Spleen (tissue), 11 donors: Measurements from ENCODE around the gene EIPR1. TPM values are rescaled to one million over a fixed set of nuclear protein-coding genes. Genes with fewer than 3 reads are reported as not detected.
A peak's percentile ranks its signal among the peaks of the same experiment; 100 is the strongest.

Source experiments
- DNase-seq: peaks from one replicate; pipeline ENCODE4 v3.0.0-alpha.2; 2020
- H3K27ac ChIP-seq, 8 donors: fragments of 200-600 bp; sonication (generic) in 7 of 8; 1 replicate in 4 of 8; 2 replicates in 4 of 8; pipeline versions ENCODE4 v1.5.0 to v1.8.0; 2016 to 2021; ENCODE audit warnings: inconsistent platforms in 4 of 8, mild to moderate bottlenecking in 4 of 8, moderate library complexity in 1 of 8
- H3K27me3 ChIP-seq, 7 donors: fragments of 200-600 bp; sonication (generic) in 6 of 7; replicated peaks in 1 of 7; 1 replicate in 4 of 7; 2 replicates in 3 of 7; pipeline versions ENCODE4 v1.5.0 to v1.8.0; 2016 to 2021; ENCODE audit warnings: inconsistent platforms in 3 of 7, mild to moderate bottlenecking in 1 of 7
- H3K36me3 ChIP-seq, 6 donors: fragments of 200-600 bp; sonication (generic) in 5 of 6; 1 replicate in 4 of 6; 2 replicates in 2 of 6; pipeline versions ENCODE4 v1.5.0 to v1.8.0; 2016 to 2021; ENCODE audit warnings: inconsistent platforms in 2 of 6
- H3K4me1 ChIP-seq, 6 donors: fragments of 200-600 bp; sonication (generic) in 5 of 6; 1 replicate in 3 of 6; 2 replicates in 3 of 6; pipeline versions ENCODE4 v1.5.0 to v1.8.0; 2016 to 2021; ENCODE audit warnings: inconsistent platforms in 3 of 6
- H3K4me3 ChIP-seq, 8 donors: fragments of 200-600 bp; sonication (generic) in 7 of 8; 1 replicate in 4 of 8; 2 replicates in 4 of 8; pipeline versions ENCODE4 v1.5.0 to v1.8.0; 2016 to 2021; ENCODE audit warnings: inconsistent platforms in 4 of 8, mild to moderate bottlenecking in 4 of 8, moderate library complexity in 2 of 8
- H3K9me3 ChIP-seq, 8 donors: fragments of 200-600 bp; sonication (generic) in 7 of 8; 1 replicate in 4 of 8; 2 replicates in 4 of 8; pipeline versions ENCODE4 v1.5.0 to v1.8.0; 2016 to 2021; ENCODE audit warnings: inconsistent platforms in 4 of 8
- POLR2A ChIP-seq, 3 donors: fragments of 450-650 bp; IDR thresholded peaks; one replicate each; pipeline ENCODE4 v1.5.1; 2017; ENCODE audit warnings: antibody characterized with exemption in 3 of 3, mild to moderate bottlenecking in 1 of 3
- POLR2AphosphoS5 ChIP-seq, 3 donors: sonication (generic); formaldehyde crosslinking; IDR thresholded peaks; one replicate each; pipeline ENCODE4 v1.5.1; 2017; ENCODE audit warnings: antibody characterized with exemption in 3 of 3
- WGBS, 5 donors: extraction: QIAGEN DNeasy Blood & Tissue Kit in 3 of 5; methylation state at CpG; one replicate each; pipeline versions ENCODE4 v1.1.5 to v1.1.7; 2013 to 2018; 5-methylcytosine and 5-hydroxymethylcytosine counted together
- intact Hi-C: fragments of 100-400 bp; cut with DNase I; formaldehyde crosslinking; loops from one replicate; pipeline ENCODE4 v1.15.0; 2023; ENCODE audit warnings: low total_unique reads
- polyA plus RNA-seq, 3 donors: library from polyadenylated mRNA; stranded (reverse); fragments of 200-250 nt; gene quantifications; one replicate each; pipeline ENCODE4 v1.2.1, GENCODE V29; 2013
- total RNA-seq, 7 donors: library from RNA; depleted of rRNA in 3 of 7; stranded (reverse); fragments of >200 nt in 3 of 7; fragmentation: NEBNext Ultra II Directional in 4 of 7; extraction: Animal tissue kit (Norgen Biotek cat#: 25700) in 4 of 7; gene quantifications; one replicate each; pipeline versions ENCODE4 v1.1.0 to v1.2.1, GENCODE V29; 2016 to 2021
- TF ChIP-seq, protein P1 (sequence below), 11 experiments: fragments of 200-600 bp in 7 of 11; fragments of 450-650 bp in 4 of 11; sonication (generic) in 4 of 11; IDR thresholded peaks in 8 of 11; conservative IDR thresholded peaks in 3 of 11; 1 replicate in 7 of 11; 2 replicates in 4 of 11; pipeline versions ENCODE4 v1.4.0 to v1.8.0; 2016 to 2021; ENCODE audit warnings: antibody characterized with exemption in 11 of 11, inconsistent platforms in 4 of 11, mild to moderate bottlenecking in 1 of 11
- donor health status: healthy with polysubstance abuse.
- donor health status: DM: no; HTN: no; CAD: no; lungs with moderate emphysema.
- donor health status: DM: no; HTN: no; CAD: no.
- donor health status: Bipolar disorder and iron deficiency.
- donor health status: healthy.
- donor health status: DM: no; HTN: no; CAD: no.
- donor health status: DM: yes; HTN: yes; CAD: no.

EIPR1 gene
- total and polyA plus RNA-seq, 10 donors, result 16.1 to 60.1 (median 26.3) TPM

DNA sequence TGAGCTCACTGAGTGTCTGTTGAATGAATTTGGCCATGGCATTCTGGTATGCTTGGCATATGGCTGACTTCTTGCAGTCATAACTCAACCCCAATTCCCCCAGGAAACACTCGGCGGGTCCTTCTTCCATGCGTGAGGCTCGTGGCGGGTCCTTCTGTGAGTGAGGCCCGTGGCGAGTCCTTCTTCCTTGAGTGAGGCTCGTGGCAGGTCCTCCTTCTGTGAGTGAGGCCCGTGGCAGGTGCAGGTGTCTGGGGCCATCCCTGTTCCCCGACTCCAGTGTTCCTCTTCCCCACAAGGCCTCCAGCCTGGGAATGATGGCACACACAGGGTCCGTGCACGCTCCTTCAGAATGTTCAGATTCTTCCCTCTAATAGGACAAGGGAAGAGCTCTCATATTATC lies 169.0 kb downstream of the EIPR1 start:
- Histone ChIP-seq H3K27ac (no peak overlapping the region), H3K27me3 (no peaks in the 10 kb centered on the region), H3K36me3 (peaks cover 0 to 88% (median 7%) of the 10 kb centered on the region in 6 donors), H3K9me3 (peaks cover 0 to 6% (median 0%) of the 10 kb centered on the region in 8 donors), H3K4me3 (no peak overlapping the region), H3K4me1 (no peaks in the 10 kb centered on the region)
- WGBS, 5 donors, result 94 to 95% (median 94%) methylated on average over 12 of the region's 12 CpGs; no CpG with 5 or more reads in 1 of the 5 donors
- intact Hi-C loops, result no loop called here
- no peak for DNase-seq
- no peak for TF ChIP-seq POLR2A (IDR thresholded peaks at IDR 0.05)
- no peak for TF ChIP-seq POLR2AphosphoS5 (IDR thresholded peaks at IDR 0.05)
- TF ChIP-seq, protein P1, sequence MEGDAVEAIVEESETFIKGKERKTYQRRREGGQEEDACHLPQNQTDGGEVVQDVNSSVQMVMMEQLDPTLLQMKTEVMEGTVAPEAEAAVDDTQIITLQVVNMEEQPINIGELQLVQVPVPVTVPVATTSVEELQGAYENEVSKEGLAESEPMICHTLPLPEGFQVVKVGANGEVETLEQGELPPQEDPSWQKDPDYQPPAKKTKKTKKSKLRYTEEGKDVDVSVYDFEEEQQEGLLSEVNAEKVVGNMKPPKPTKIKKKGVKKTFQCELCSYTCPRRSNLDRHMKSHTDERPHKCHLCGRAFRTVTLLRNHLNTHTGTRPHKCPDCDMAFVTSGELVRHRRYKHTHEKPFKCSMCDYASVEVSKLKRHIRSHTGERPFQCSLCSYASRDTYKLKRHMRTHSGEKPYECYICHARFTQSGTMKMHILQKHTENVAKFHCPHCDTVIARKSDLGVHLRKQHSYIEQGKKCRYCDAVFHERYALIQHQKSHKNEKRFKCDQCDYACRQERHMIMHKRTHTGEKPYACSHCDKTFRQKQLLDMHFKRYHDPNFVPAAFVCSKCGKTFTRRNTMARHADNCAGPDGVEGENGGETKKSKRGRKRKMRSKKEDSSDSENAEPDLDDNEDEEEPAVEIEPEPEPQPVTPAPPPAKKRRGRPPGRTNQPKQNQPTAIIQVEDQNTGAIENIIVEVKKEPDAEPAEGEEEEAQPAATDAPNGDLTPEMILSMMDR (IDR thresholded peaks at IDR 0.05 in 8 of 11, conservative IDR thresholded peaks at IDR 0.05 in 3 of 11), result no peak

DNA sequence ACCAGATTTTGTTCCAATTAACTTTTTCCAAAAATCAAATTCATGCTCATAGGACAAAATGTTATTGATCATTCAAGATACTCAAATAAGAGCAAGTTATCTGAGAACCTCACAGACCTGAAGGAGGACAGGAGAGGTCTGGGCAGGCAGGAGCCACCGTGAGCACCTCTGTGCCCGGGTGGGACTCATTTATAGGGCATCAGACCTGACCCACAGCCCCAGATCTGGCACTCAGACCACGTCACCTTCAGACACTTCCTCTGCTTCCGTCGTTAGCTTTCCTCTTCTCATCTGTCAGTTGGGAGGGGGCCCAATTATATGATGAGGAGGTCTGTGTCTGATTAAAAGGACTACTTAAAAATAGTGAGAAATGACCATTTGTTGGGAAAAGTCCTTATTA lies 169.4 kb downstream of the EIPR1 start:
- TF ChIP-seq POLR2AphosphoS5 (IDR thresholded peaks at IDR 0.05) (no peak), POLR2A (IDR thresholded peaks at IDR 0.05) (no peak)
- TF ChIP-seq, protein P1 (IDR thresholded peaks at IDR 0.05 in 8 of 11, conservative IDR thresholded peaks at IDR 0.05 in 3 of 11), result no peak
- no peak overlapping the region for H3K4me3 ChIP-seq
- H3K36me3 ChIP-seq, result peaks cover 0 to 88% (median 7%) of the 10 kb centered on the region in 6 donors
- no peak for DNase-seq
- intact Hi-C loops, result no loop called here
- H3K27ac ChIP-seq, result no peak overlapping the region
- no peaks in the 10 kb centered on the region for H3K4me1 ChIP-seq
- WGBS, 5 donors, result 80 to 84% (median 82%) methylated on average over 5 of the region's 5 CpGs
- H3K27me3 ChIP-seq, result no peaks in the 10 kb centered on the region
- H3K9me3 ChIP-seq, result peaks cover 0 to 6% (median 0%) of the 10 kb centered on the region in 8 donors

DNA sequence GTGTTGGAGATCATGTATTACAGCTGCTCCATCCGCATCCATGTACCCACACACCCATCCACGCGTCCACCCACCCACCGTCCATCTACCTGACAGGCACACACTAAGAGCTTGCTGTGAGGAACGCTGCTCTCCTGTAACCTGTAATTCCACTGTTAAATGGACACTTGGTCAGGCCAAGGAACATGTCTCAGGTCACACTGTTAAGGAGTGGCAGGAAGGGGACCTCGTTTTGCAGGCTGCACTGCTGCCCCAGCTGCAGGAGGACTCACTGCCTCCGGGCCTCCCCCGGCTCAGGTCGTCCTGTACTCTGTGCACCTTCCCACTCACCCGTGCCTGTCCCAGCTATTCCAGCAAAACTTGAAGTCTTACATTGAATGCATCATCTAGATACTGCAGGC lies 170.5 kb downstream of the EIPR1 start:
- 85 to 98% (median 93%) methylated on average over 10 of the region's 10 CpGs for WGBS, 5 donors
- intact Hi-C loops, result no loop called here
- Histone ChIP-seq H3K4me3 (no peak overlapping the region), H3K27me3 (no peaks in the 10 kb centered on the region), H3K36me3 (peaks cover 0 to 80% (median 7%) of the 10 kb centered on the region in 6 donors), H3K9me3 (peaks cover 0 to 6% (median 0%) of the 10 kb centered on the region in 8 donors), H3K27ac (no peak overlapping the region), H3K4me1 (no peaks in the 10 kb centered on the region)
- DNase-seq, result peak; percentile 62
- TF ChIP-seq, protein P1 (IDR thresholded peaks at IDR 0.05 in 8 of 11, conservative IDR thresholded peaks at IDR 0.05 in 3 of 11), result no peak
- TF ChIP-seq POLR2AphosphoS5 (IDR thresholded peaks at IDR 0.05), result no peak
- TF ChIP-seq POLR2A (IDR thresholded peaks at IDR 0.05), result no peak

DNA sequence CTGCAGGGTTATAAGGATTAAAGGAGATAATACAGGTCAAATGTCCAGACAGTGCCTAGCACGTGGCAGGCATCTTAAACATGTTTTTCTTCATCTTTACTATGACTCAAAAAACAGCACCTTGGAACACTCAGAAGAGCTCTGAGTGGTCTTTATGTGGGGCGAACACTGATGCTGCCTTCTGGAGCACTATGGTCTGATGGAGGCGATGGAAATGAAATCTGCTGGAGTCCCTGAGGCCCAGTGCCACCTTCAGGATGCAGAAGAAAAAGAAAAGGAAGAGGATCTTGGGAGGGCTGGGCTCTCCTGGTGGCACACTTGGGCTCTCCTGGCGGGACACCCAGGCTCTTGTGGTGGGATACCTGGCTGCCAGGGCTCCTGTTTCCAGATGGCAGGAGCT lies 171.8 kb downstream of the EIPR1 start:
- DNase-seq, result no peak
- no peak overlapping the region for H3K27ac ChIP-seq
- 96 to 97% (median 97%) methylated on average over 4 of the region's 4 CpGs for WGBS, 5 donors

More for the DNA sequence above, 171.8 kb downstream of the EIPR1 start:
- H3K4me1 ChIP-seq, result no peaks in the 10 kb centered on the region
- H3K27me3 ChIP-seq, result no peaks in the 10 kb centered on the region
- no peak overlapping the region for H3K4me3 ChIP-seq
- intact Hi-C loops, result no loop called here
- H3K9me3 ChIP-seq, result peaks cover 0 to 6% (median 0%) of the 10 kb centered on the region in 8 donors
- TF ChIP-seq, protein P1 (IDR thresholded peaks at IDR 0.05 in 8 of 11, conservative IDR thresholded peaks at IDR 0.05 in 3 of 11), result no peak
- TF ChIP-seq POLR2A (IDR thresholded peaks at IDR 0.05) (no peak), POLR2AphosphoS5 (IDR thresholded peaks at IDR 0.05) (no peak)
- peaks cover 0 to 68% (median 3%) of the 10 kb centered on the region in 6 donors for H3K36me3 ChIP-seq
